Neutrophil (primary cell): ENCODE results near the gene TNNI3.
"Not testable (repeated sequence)": the region's sequence is repeated elsewhere in the genome, so short reads cannot be mapped to it uniquely, and the experiment has no call there.

Experiments used
- H3K27ac ChIP-seq: fragments of 200-600 bp; sonication (generic); 2 replicates; pipeline ENCODE4 v1.5.1; 2016; ENCODE audit warnings: mild to moderate bottlenecking, moderate library complexity
- H3K27me3 ChIP-seq: fragments of 200-600 bp; sonication (generic); 2 replicates; pipeline ENCODE4 v1.6.0; 2016; ENCODE audit warnings: mild to moderate bottlenecking
- H3K36me3 ChIP-seq: fragments of 200-600 bp; sonication (generic); 2 replicates; pipeline ENCODE4 v1.5.1; 2017
- H3K4me1 ChIP-seq, 2 experiments: fragments of 200-600 bp in 1 of 2; sonication (generic) in 1 of 2; 1 replicate in 1 of 2; 2 replicates in 1 of 2; pipeline versions ENCODE4 v1.5.1 to v1.6.1; 2013 to 2016; ENCODE audit warnings: low read depth in 1 of 2, low read length in 1 of 2, mild to moderate bottlenecking in 1 of 2, moderate library complexity in 1 of 2; ENCODE audit not compliant: control insufficient read depth in 1 of 2, insufficient read depth in 1 of 2
- H3K4me3 ChIP-seq, 2 experiments: fragments of 200-600 bp in 1 of 2; sonication (generic) in 1 of 2; 1 replicate in 1 of 2; 2 replicates in 1 of 2; pipeline ENCODE4 v1.5.1; 2013 to 2016; ENCODE audit warnings: low read depth in 1 of 2, low read length in 1 of 2, mild to moderate bottlenecking in 1 of 2, moderate library complexity in 1 of 2
- H3K9me3 ChIP-seq: fragments of 200-600 bp; sonication (generic); 2 replicates; pipeline ENCODE4 v1.5.1; 2016
- TF ChIP-seq, protein P1 (sequence below): fragments of 200-600 bp; sonication (generic); IDR thresholded peaks from 2 replicates; pipeline ENCODE4 v1.5.1; 2016; ENCODE audit warnings: antibody characterized with exemption

Gene TNNI3

DNA sequence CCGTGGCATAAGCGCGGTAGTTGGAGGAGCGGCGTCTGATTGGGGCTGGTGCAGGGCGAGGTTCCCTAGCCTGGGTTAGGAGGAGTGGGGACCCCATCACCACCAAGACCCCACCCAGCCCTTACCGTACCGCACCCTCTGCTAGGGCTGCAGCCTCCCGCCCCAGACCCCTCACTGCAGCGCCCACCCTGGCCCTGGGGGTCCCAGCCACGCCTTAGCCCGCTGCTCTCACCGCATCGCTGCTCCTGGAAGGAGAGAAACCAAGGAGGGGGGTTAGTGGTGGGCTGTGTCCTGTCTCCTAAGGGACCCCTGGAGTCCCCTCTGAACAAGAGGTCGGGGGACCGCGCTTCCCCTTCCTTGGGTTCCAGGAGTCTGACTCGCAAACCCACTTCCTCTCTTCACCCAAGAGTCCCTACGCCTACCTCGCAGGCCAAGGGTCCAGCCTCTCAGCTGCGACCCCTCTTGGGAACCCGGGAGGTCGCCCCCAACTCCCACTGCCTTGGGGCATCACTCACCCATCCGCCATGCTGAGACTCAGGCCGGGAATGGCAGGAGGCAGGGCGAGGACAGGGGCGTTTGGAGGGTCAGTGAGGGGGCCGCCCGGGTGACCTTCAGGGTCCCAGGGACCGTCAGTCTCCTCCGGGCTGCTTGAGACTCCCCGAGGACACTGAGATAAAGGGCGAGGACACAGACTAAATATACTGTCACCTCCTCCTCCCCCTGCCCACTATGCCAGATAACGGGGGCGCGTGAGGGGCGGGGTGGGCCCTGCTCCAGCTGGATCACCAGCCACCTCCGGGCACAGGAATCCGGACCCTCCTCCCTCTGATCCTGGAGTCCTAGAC, at the start of gene TNNI3:
Gene TNNI3 (minus strand): TSS at position 669 of the 845 bp plus-strand sequence. CDS start 143 bp downstream, at position 526.
- H3K4me3 ChIP-seq = no peak within 1 kb of the TSS

DNA sequence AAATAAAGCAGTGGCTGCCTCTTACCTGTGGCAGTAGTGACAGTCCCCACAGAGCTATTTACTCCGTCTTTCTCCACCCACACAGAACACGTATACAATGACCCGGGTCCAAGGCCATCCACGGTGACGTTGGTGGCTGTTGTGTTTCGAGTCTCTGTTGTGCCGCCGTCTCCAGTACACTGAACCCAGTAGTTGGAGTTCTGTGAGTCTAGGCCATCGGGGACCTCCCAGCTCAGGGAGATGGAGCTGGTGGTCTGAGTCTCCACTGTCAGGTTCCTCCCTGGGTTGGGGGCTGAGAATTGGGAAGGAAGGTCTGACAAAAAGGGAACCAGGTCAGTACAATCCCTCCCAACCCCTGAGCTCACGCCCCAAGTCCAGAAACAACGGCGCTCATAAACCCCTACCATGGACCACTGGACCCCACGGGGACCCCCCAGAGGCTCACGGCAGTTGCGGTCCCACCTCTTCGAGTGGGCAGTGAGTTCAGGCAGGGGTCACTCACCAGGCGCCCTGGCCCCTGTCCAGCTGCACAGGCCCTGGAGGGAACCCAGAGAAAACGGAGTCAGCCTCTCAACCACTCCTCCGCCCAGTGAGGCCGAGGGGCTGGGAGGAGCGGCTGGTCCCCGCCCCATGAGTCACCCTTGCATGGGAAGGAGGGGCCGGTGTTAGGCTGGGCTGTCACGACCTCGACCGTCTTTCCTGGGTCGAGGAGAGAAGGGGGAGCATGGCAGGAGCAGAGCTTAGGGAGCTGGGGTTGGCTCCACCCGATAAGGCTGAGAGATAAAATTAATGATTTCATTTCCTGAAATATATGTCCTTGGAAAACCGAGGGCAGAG, 49.4 kb upstream of the TNNI3 start:
- Histone ChIP-seq H3K4me3 (no peak overlapping the region), H3K4me1 (no peaks in the 10 kb centered on the region), H3K27ac (no peak overlapping the region), H3K36me3 (no peaks in the 10 kb centered on the region), H3K9me3 (no peaks in the 10 kb centered on the region), H3K27me3 (peaks cover 59% of the 10 kb centered on the region)
- TF ChIP-seq, protein P1, sequence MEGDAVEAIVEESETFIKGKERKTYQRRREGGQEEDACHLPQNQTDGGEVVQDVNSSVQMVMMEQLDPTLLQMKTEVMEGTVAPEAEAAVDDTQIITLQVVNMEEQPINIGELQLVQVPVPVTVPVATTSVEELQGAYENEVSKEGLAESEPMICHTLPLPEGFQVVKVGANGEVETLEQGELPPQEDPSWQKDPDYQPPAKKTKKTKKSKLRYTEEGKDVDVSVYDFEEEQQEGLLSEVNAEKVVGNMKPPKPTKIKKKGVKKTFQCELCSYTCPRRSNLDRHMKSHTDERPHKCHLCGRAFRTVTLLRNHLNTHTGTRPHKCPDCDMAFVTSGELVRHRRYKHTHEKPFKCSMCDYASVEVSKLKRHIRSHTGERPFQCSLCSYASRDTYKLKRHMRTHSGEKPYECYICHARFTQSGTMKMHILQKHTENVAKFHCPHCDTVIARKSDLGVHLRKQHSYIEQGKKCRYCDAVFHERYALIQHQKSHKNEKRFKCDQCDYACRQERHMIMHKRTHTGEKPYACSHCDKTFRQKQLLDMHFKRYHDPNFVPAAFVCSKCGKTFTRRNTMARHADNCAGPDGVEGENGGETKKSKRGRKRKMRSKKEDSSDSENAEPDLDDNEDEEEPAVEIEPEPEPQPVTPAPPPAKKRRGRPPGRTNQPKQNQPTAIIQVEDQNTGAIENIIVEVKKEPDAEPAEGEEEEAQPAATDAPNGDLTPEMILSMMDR = no peak

More for the DNA sequence above, at the start of gene TNNI3:
- Histone ChIP-seq H3K36me3 (no peaks in the 10 kb centered on the region), H3K27me3 (peaks cover 84% of the 10 kb centered on the region), H3K4me1 (no peaks in the 10 kb centered on the region), H3K9me3 (no peaks in the 10 kb centered on the region), H3K27ac (no peak within 1 kb of the TSS)
- TF ChIP-seq, protein P1 = no peak

DNA sequence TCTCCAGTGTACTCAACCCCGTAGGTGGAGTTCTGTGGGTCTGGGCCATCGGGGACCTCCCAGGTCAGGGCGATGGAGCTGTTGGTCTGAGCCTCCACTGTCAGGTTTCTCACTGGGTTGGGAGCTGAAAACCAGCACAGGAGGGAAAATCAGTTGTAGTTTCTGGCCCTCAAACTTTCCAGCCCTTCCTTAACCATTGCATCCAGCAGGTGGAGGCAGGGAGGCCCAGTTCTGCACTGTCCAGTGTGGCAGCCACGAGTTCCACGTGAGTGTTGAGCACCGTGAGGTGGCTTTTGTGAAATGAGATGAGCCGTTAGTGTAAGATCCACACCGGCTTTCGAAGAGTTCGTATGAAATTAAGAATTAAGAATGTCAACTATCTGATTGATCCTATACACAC, 44.7 kb upstream of the TNNI3 start:
- not testable (repeated sequence) for H3K4me3 ChIP-seq, H3K36me3 ChIP-seq, H3K27ac ChIP-seq, H3K9me3 ChIP-seq, H3K4me1 ChIP-seq
- H3K27me3 ChIP-seq = peaks cover 54% of the 10 kb centered on the region

DNA sequence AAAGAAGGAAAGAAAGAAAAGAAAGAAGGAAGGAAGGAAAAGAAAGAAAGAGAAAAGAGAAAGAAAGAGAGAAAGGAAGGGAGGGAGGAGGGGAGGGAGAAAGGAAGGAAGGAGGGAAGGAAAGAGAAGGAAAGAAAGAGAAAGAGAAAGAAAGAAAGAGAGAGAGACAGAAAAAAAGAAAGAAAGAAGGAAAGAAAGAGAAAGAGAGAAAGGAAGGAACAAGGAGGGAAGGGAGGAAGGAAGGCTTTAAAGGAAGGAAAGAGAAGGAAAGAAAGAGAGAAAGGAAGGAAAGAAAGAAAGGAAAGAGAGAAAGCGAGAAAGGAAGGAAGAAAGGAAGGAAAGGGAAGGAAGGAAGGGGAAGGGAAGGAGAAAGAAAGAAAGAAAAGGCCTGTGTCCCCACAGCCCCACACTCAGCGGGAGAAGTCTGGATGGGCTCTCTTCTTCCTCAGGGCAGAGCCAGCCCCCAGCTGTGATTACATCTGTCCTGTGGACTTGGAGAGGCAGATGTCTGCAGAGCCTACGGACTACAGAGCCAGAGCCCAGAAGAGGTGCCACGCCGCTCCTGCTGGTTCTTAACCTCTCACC, 42.2 kb upstream of the TNNI3 start:
- H3K4me1 ChIP-seq = no peaks in the 10 kb centered on the region
- H3K9me3 ChIP-seq = no peaks in the 10 kb centered on the region
- H3K27me3 ChIP-seq = peaks cover 32% of the 10 kb centered on the region
- H3K27ac ChIP-seq = no peak overlapping the region
- H3K36me3 ChIP-seq = no peaks in the 10 kb centered on the region
- H3K4me3 ChIP-seq = no peak overlapping the region
- TF ChIP-seq, protein P1 = no peak

DNA sequence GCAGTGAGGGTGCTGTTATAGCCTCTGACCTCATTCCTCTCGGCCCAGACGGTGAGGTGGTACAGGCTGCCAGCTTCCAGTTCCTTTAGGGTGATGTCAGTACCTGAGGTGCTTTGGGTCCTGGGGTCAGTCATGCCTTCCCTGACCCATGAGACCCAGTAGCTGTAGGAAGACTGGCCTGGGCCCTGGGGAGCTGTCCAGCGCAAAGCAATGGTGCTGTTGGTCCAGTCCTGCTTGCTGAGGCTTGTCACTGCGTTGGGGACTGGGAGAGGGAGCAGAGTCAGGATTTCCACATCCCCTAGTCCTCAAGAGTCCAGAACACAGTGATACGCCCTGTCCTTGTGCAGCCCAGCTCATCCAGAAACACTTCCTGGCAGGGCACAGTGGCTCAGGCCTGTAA, 41.1 kb upstream of the TNNI3 start:
- Histone ChIP-seq H3K27me3 (peaks cover 33% of the 10 kb centered on the region), H3K36me3 (no peaks in the 10 kb centered on the region), H3K4me3 (no peak overlapping the region), H3K27ac (no peak overlapping the region), H3K4me1 (no peaks in the 10 kb centered on the region), H3K9me3 (no peaks in the 10 kb centered on the region)
- TF ChIP-seq, protein P1 = no peak
